Measurements from ENCODE around the gene DYNC2I2. TPM values are rescaled to one million over a fixed set of nuclear protein-coding genes. Genes with fewer than 3 reads are reported as not detected.

Gene DYNC2I2
- total RNA-seq, result 37.3 TPM
- long read RNA-seq, transcript WDR34-201 (9 exons, 1,755 nt), result major isoform, 81 of 128 reads
- long read RNA-seq, partial matches to known transcripts, result 19 of 128 reads
- long read RNA-seq, other reads (novel, unspliced or antisense), result 28 of 128 reads

DNA sequence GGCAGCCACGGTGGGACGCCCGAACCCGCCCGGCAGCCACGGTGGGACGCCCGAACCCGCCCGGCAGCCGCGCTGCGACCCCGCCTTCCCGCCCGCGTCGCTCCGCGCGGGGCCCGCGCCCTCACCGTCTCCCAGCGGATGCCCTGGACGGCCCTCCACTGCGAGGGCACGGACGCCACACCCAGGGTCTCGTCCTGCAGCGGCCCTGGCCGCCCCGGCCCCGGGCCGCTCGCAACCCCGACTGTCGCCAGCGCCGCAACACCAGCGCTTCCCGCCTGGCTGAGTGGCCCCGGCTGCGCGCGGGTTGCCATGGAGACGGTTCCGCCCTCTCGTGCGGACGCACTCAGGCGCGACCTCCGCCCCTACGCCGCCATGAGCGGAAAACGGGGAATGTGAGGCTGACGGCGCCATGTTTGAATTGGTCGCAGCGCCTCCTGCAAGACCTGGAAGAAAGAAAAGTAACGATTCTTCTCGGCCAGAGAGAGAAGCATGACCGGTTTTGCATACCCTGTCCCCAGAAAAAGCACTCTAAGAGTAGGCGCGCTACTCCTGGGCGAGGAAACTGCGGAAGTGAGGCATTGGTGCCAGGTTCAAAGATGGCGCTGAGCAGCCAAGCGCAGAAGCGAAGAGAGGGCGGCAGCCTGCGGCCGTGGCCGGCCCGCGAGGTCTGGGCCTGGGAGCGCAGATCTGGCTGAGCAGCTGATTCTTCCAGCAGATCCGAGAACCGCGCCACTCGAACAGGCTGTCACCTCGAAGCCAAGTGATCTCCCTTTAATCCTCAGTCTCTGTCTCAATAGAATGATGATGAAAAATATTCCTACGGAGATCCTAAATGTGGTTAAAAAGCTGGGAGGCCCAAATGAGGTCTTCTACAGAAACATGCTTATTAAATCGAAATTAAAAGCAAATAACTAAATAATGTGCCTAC, at the start of gene DYNC2I2:
TSS of gene DYNC2I2 (minus strand) at position 432 of the 928 bp plus-strand sequence. CDS start at position 311, 121 bp downstream.
- intact Hi-C loops (cut with DNase I), result no loop called here

DNA sequence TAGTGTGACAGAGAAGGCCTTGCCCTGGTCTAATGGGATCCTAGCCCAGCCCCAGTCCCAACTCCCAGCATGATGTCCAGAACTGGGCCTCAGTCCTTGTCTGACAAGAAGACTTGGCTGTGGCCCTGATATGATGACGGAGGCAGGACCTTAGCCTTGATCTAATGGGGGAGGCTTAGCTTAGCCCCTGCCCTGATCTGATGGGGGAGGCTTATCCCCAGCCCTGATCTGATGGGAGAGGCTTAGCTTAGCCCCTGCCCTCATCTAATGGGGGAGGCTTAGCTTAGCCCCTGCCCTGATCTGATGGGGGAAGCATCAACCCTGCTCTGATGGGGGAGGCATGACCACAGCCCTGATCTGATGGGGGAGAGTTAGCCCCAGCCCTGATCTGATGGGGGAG, 49.4 kb upstream of the DYNC2I2 start:
- Histone ChIP-seq H3K27me3 (ENCODE audit: low read depth) (no peaks in the 10 kb centered on the region), H3K27ac (no peak overlapping the region), H3K9me3 (no peaks in the 10 kb centered on the region), H3K4me3 (no peak overlapping the region), H3K36me3 (peaks cover 12% of the 10 kb centered on the region), H3K4me1 (peaks cover 12% of the 10 kb centered on the region)
- ATAC-seq, result no peak
- intact Hi-C loops (cut with DNase I), result no loop called here
- TF ChIP-seq, protein P1, sequence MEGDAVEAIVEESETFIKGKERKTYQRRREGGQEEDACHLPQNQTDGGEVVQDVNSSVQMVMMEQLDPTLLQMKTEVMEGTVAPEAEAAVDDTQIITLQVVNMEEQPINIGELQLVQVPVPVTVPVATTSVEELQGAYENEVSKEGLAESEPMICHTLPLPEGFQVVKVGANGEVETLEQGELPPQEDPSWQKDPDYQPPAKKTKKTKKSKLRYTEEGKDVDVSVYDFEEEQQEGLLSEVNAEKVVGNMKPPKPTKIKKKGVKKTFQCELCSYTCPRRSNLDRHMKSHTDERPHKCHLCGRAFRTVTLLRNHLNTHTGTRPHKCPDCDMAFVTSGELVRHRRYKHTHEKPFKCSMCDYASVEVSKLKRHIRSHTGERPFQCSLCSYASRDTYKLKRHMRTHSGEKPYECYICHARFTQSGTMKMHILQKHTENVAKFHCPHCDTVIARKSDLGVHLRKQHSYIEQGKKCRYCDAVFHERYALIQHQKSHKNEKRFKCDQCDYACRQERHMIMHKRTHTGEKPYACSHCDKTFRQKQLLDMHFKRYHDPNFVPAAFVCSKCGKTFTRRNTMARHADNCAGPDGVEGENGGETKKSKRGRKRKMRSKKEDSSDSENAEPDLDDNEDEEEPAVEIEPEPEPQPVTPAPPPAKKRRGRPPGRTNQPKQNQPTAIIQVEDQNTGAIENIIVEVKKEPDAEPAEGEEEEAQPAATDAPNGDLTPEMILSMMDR (IDR thresholded peaks at IDR 0.05), result no peak
- peak; percentile 8 for DNase-seq

More for the DNA sequence above, at the start of gene DYNC2I2:
- DNase-seq (peak; percentile 98), ATAC-seq (peak; percentile 98 to 99)
- TF ChIP-seq, protein P1 (IDR thresholded peaks at IDR 0.05), result no peak
- Histone ChIP-seq H3K9me3 (no peaks in the 10 kb centered on the region), H3K4me3 (peak within 1 kb of the TSS; percentile 70), H3K36me3 (no peaks in the 10 kb centered on the region), H3K4me1 (no peaks in the 10 kb centered on the region), H3K27ac (peak within 1 kb of the TSS; percentile 100), H3K27me3 (ENCODE audit: low read depth) (no peaks in the 10 kb centered on the region)

DNA sequence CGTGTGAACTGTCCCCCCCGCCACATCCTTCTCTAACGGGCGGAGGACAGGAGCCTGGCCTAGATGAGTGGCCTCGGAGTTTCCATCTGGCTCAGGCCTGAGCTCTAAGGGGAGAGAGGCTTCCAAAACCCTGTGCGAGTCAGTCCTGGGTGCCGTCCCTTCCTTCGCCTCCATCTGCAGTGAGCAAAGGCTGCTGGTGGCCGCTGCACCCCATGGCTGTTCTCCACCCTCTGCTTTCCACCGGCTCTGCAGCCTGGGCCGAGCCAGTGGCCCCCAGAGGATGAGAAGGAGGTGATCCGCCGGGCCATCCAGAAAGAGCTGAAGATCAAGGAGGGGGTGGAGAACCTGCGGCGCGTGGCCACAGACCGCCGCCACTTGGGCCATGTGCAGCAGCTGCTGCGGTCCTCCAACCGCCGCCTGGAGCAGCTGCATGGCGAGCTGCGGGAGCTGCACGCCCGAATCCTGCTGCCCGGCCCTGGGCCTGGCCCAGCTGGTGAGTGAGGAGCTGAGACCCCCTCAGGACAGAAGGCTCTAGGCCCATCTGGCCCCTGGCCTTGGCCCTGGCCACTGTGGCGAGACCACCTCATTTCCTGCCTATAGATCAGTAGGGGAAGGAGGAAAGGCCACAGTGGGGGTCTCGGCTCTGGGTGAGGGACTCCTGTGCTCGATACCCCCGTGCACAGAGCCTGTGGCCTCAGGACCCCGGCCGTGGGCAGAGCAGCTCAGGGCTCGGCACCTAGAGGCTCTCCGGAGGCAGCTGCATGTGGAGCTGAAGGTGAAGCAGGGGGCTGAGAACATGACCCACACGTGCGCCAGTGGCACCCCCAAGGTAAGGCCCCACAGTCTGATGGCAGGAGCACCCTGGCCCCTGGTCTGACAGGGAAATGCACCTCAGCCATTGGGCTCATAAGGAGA, 48.7 kb upstream of the DYNC2I2 start:
- Histone ChIP-seq H3K27ac (no peak overlapping the region), H3K4me3 (no peak overlapping the region), H3K4me1 (peaks cover 12% of the 10 kb centered on the region), H3K9me3 (no peaks in the 10 kb centered on the region), H3K36me3 (peaks cover 12% of the 10 kb centered on the region), H3K27me3 (ENCODE audit: low read depth) (no peaks in the 10 kb centered on the region)
- TF ChIP-seq, protein P1 (IDR thresholded peaks at IDR 0.05), result no peak
- intact Hi-C loops (cut with DNase I), result no loop called here
- DNase-seq (peak; percentile 35), ATAC-seq (no peak)

DNA sequence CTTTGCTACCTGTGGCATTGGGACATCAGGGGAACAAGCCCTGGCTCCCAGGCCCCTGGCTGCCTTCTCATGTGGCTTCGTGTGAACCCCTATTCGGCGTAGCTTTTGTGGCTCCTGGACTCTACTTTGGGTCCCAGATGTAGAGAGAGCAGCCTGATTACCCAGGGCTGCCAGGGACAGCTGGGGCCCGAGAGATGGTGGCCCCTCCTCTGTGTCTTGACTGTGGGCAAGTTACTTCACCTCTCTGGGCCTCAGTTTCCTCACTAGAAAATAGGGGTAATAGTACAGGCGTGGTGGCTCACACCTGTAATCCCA, 47.7 kb upstream of the DYNC2I2 start:
- H3K9me3 ChIP-seq, result no peaks in the 10 kb centered on the region
- intact Hi-C loops (cut with DNase I), result no loop called here
- peaks cover 12% of the 10 kb centered on the region for H3K4me1 ChIP-seq
- no peak for DNase-seq
- peak overlapping the region; percentile 83 for H3K27ac ChIP-seq
- ATAC-seq, result no peak
- no peaks in the 10 kb centered on the region for H3K27me3 ChIP-seq (ENCODE audit: low read depth)
- H3K4me3 ChIP-seq, result peak overlapping the region; percentile 79
- TF ChIP-seq, protein P1 (IDR thresholded peaks at IDR 0.05), result no peak
- peaks cover 12% of the 10 kb centered on the region for H3K36me3 ChIP-seq

DNA sequence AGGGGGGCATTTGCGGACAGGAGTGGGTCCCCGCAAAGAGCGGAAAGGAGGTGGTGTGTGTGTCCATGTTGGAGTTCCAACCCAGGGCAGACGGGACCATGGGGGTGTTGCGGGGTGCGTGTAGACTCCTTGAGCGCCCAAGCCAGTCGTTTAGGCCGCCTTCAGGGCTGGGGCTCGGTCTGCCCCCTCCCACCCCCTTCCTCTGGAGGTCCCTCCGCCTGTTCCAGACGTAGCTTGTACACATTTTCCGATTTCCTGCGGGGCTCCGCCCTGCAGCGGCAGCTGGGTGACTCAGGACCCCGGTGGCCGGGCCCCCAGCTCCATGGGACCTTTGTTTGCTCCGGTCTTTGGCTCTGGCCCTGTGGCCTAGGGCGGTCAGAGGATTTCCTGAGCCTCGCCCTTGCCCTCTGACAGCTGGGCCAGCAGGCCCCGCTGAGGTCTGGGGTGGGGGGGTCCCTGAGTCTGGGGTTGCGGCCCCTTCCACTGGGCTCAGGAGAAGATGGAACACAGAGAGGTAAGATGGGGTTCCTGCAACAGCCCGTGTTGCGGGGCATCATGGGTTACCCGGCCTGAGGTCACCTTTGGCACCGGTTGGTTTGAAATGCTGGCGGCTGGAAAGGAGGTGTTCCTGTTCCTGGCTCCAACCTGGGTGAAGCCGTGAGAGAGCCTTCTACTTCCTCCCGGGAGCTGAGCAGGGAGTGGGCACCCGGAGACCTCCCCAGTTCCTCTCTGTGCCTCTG, 47.1 kb upstream of the DYNC2I2 start:
- peaks cover 12% of the 10 kb centered on the region for H3K4me1 ChIP-seq
- ATAC-seq, result peak; percentile 1 to 16
- H3K27ac ChIP-seq, result peak overlapping the region; percentile 83
- no peaks in the 10 kb centered on the region for H3K9me3 ChIP-seq
- intact Hi-C loops (cut with DNase I), result no loop called here
- TF ChIP-seq, protein P1 (IDR thresholded peaks at IDR 0.05), result no peak
- H3K4me3 ChIP-seq, result peak overlapping the region; percentile 79
- H3K27me3 ChIP-seq (ENCODE audit: low read depth), result no peaks in the 10 kb centered on the region
- peak; percentile 58 for DNase-seq
- H3K36me3 ChIP-seq, result peaks cover 12% of the 10 kb centered on the region

All from lower lobe of right lung (tissue), 2 donors.